ENCODE results near the gene TMEM132C. TPM values are rescaled to one million over a fixed set of nuclear protein-coding genes. Genes with fewer than 3 reads are reported as not detected.

Gene TMEM132C
- total RNA-seq, 1 donor from 2014 or later, result 2.2 TPM

GRCh38 chr12:128513831-128514230, 246.9 kb downstream of the TMEM132C start:
- DNase-seq (no peak), ATAC-seq (ENCODE audit: poor library complexity) (no peak)
- intact Hi-C loops (cut with DNase I), result no loop called here

DNA sequence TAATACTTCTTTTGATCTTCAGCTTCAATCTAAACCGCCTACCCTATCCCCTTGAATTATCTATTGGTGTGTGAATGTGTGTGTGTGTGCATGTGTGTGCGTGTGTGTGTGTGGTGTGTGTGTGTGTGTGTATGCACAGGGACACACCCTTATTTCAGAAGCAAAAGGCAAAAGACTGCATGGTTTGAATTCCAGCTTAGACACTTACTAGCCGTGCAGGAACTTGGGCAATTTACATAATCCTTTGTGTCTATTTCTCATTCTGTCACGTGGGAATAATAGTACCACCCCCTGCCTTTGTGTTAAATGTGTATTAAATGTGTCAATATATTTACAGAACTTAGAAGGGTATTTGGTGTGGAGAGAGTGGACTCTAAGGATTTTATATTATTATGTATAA, 251.7 kb downstream of the TMEM132C start:
- intact Hi-C loops (cut with DNase I), result no loop called here
- no peak for DNase-seq

DNA sequence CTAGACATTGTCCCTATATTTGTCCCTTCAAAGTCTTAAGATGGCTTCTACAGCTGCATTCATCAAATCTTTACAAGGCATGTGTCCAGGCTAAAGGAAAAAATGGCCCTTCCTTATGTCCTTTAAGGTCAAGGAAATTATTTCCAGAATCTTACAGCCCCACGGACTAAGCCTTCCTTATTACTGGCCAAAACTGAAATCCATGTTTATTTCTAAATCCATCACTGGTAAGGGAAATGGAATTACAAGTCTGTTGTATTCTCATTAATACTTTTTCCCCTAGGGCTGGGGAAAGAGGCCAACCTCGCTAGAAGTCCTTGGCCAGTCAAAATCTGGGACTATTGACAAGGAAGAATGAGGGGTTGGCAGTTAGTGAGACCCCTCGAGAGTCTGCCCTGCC, 252.5 kb downstream of the TMEM132C start:
- DNase-seq, result no peak
- intact Hi-C loops (cut with DNase I), result no loop called here
- no peak for ATAC-seq (ENCODE audit: poor library complexity)

More for the DNA sequence above, 251.7 kb downstream of the TMEM132C start:
- no peak for ATAC-seq (ENCODE audit: poor library complexity)

DNA sequence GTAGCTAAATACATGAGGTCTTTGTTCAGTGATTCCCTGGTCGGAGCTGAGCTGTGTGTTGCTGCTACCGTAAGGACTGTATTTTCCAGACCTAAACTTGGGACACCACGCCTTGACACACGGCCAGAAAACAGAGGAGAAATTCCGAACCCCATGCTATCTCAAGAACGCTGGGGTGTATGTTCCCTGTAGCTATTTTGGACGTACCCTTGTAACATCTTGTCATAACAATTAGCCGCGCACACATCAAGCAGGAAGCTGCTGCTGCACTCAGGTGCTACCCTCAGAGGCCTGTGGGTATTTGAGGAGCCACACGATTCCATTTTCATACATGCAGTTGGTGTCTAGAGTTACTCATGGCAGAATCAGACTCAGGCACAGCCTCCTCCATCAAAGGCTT, 255.0 kb downstream of the TMEM132C start:
- DNase-seq, result no peak
- intact Hi-C loops (cut with DNase I), result no loop called here
- no peak for ATAC-seq (ENCODE audit: poor library complexity)

DNA sequence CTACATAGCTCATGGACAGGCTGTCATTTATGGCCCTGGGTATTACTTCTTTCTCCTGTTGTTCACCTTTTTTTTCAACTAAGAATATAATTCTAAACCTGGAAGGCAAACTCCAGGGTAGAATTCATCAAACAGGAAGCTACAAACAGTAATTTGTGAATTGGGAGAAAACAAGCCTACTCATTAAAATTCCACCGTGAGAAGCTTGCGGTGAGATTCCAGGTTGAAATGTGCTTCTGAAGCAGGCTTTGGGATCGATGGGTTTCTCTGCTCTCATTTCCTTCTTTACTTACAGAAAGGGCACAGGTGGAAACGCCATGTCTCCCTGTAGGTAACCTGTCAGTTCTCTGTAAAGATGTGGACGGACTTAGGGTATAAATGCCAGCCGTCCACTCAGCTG, 257.5 kb downstream of the TMEM132C start:
- ATAC-seq (ENCODE audit: poor library complexity) (no peak), DNase-seq (no peak)
- intact Hi-C loops (cut with DNase I), result no loop called here

GRCh38 chr12:128531170-128531569, 264.2 kb downstream of the TMEM132C start:
- DNase-seq (no peak), ATAC-seq (ENCODE audit: poor library complexity) (no peak)
- intact Hi-C loops (cut with DNase I), result no loop called here

DNA sequence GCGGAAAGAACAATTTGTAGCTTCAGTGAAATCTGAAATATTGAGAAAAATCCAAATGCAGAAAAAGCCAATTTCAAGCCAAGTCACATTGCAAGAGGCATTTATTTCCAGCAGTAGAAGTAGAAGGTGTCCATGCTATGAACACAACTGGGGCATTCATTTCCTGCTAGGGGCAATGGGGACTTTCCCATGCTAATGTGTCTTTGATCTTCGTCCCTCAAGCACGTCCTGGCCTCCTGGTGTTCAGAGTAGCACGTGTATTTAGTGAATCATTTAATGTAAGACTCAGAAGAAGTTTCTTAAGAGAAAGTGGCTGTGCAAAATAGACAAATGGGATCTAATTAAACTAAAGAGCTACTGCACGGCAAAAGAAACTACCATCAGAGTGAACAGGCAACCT, 267.9 kb downstream of the TMEM132C start:
- intact Hi-C loops (cut with DNase I), result no loop called here
- ATAC-seq (ENCODE audit: poor library complexity) (no peak), DNase-seq (no peak)

DNA sequence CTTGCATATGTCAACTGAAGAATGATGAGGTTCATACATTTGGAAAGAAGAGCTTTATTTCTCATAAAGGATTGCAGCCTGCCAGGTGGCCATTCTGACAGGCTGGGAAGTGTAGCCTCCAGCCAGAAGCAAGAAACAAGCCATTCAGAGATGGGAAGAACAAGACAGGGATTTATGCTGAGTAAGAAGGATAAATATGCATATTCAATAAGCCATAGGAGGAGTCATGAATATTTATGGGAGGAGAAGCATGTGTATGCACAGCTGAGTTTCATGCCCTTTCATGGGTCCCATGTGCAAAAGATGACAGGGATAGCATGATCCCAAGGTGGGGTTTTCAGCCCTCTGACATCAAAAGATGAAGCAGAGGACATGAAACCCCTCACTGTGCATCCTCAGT, 269.8 kb downstream of the TMEM132C start:
- intact Hi-C loops (cut with DNase I), result no loop called here
- ATAC-seq (ENCODE audit: poor library complexity), result no peak
- DNase-seq, result no peak

- ATAC-seq (ENCODE audit: poor library complexity) (no peak), DNase-seq (no peak)
- intact Hi-C loops (cut with DNase I), result no loop called here
Observed at GRCh38 chr12:128537668-128538067, 270.7 kb downstream of the TMEM132C start.

- intact Hi-C loops (cut with DNase I), result no loop called here
- no peak for ATAC-seq (ENCODE audit: poor library complexity)
Observed at GRCh38 chr12:128542844-128543243, 275.9 kb downstream of the TMEM132C start.

DNA sequence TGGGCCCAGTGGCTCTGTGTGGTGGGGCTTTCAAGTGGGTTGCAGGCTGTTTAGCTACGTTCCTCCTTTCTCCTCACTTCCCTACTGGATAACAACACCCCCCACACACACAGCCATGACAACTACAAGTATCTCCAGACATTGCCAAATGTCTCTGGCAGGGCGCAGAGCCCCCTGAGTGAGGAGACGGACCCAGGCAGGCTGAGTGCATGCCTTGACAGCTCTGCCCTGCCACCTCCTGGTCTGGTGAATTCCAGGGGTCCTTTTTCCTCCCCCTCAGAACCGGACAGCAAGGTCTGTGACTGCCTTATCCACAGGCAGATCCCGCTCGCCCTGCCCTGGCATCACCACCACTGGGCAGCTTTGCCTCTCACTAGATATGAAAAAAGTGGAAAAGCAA, 276.5 kb downstream of the TMEM132C start:
- no peak for DNase-seq
- intact Hi-C loops (cut with DNase I), result no loop called here
- no peak for ATAC-seq (ENCODE audit: poor library complexity)

More at GRCh38 chr12:128542844-128543243, 275.9 kb downstream of the TMEM132C start:
- DNase-seq, result no peak

DNA sequence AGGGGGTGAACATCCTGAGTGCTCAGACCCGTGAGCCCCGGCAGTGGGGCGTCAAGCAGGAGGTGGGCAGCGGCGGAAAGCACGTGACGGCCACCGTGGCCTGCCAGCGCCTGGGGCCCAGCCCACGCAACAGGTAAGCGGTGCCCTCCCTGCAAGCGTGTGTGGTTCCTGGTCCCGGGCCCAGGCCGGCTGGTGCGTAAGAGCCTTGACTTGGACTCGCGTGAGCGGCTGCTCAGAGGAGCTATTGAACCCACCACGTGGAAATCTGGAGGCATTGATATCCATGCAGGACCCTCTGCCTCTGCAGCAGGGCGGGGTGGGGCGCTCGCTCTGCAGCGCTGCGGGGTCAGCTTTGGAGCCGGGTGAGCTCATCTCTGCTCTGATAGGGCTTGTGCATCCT, 277.0 kb downstream of the TMEM132C start:
- intact Hi-C loops (cut with DNase I), result no loop called here
- DNase-seq (no peak), ATAC-seq (ENCODE audit: poor library complexity) (no peak)

GRCh38 chr12:128548949-128549348, 282.0 kb downstream of the TMEM132C start:
- intact Hi-C loops (cut with DNase I), result no loop called here
- DNase-seq (no peak), ATAC-seq (ENCODE audit: poor library complexity) (no peak)

DNA sequence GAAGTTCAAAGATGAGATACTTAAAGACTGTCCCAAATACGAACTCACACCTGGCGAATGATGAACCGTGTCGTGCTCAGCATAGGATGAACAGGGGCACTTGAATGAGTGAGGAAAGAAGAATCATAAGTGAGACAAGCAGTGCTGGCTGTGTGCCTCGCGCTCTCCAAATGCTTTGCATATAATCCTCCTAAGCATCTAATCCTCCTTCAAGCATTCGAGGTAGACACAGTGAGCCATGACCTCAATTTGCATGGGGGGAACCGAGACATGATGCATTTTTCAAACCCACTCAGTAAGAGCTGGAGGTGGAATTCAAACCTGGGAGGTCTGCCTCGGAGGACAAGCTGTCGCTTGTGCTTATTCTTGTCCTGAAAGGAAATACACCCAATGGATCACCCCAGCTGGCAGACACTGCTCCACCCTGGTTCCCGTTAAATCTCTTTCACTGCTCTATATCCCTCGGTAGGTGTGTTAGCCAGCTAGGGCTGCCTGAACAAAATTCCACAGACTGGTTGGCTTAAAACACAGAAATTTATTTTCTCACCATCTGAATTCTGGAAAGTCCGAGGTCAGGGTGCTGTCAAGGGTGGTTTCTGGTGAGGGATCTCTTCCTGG, 282.7 kb downstream of the TMEM132C start:
- ATAC-seq (ENCODE audit: poor library complexity) (no peak), DNase-seq (no peak)
- intact Hi-C loops (cut with DNase I), result no loop called here

GRCh38 chr12:128551266-128551665, 284.3 kb downstream of the TMEM132C start:
- no peak for ATAC-seq (ENCODE audit: poor library complexity)
- intact Hi-C loops (cut with DNase I), result no loop called here
- no peak for DNase-seq

GRCh38 chr12:128554546-128555304, 287.8 kb downstream of the TMEM132C start:
- DNase-seq (no peak), ATAC-seq (ENCODE audit: poor library complexity) (no peak)
- intact Hi-C loops (cut with DNase I), result no loop called here

DNA sequence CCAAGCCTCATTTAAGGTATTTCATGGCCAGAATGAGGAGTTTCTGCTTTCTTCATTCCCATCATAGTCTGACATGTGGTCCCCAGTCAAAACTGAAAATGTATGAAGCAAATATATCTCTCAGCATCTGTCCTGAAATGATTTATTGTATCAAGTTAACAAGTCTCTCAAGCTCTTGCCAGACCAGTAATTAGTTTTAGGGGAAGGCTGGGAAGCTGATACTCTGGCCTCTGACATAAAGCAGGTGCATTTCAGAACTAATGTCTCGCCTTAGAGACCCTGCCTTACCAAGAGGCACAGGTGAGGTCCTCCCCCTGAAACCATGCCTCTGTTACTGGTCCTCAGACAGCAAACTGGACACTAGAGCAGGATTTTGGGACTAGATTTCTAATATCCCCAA, 290.3 kb downstream of the TMEM132C start:
- intact Hi-C loops (cut with DNase I), result no loop called here
- ATAC-seq (ENCODE audit: poor library complexity) (no peak), DNase-seq (no peak)

DNA sequence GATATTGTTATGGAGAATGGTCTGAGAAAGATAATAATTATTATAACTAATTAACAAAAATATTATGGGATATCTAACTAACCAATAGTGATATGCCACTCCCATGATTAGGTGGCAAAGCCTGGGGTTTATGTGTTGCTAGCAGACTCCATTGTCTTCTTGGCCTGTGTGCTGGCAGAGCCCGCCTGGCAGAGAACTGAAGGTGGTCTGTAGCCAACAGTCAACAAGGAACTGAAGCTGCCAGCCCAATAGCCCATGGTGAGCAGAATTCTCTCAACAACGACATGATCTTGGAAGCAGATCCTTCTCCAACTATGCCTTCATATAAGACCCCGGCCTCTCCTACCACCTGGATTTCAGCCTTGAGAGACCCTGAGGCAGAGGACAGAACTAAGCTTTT, 298.0 kb downstream of the TMEM132C start:
- intact Hi-C loops (cut with DNase I), result no loop called here
- ATAC-seq (ENCODE audit: poor library complexity) (no peak), DNase-seq (no peak)

- intact Hi-C loops (cut with DNase I), result no loop called here
- no peak for DNase-seq
- no peak for ATAC-seq (ENCODE audit: poor library complexity)
Observed at GRCh38 chr12:128567730-128568129, 300.8 kb downstream of the TMEM132C start.

GRCh38 chr12:128570191-128571065, 303.5 kb downstream of the TMEM132C start:
- intact Hi-C loops (cut with DNase I), result no loop called here
- DNase-seq (no peak), ATAC-seq (ENCODE audit: poor library complexity) (no peak)

Data from Right ventricle myocardium superior (tissue), 1 donor.